HG03159 (cell line): ENCODE measurements around the gene LILRA6.
"Not testable (repeated sequence)": the region's sequence is repeated elsewhere in the genome, so short reads cannot be mapped to it uniquely, and the experiment has no call there.

Source experiments
- ATAC-seq: cut with Tn5 transposase; IDR thresholded peaks from one replicate; pipeline ENCODE4 v1.9.1; 2021; ENCODE audit warnings: mild to moderate bottlenecking, moderate library complexity; ENCODE audit not compliant: unreplicated experiment

The LILRA6 gene

GRCh38 chr19:54208784-54209057 is 33.9 kb downstream of the LILRA6 start:
- no peak for ATAC-seq

DNA sequence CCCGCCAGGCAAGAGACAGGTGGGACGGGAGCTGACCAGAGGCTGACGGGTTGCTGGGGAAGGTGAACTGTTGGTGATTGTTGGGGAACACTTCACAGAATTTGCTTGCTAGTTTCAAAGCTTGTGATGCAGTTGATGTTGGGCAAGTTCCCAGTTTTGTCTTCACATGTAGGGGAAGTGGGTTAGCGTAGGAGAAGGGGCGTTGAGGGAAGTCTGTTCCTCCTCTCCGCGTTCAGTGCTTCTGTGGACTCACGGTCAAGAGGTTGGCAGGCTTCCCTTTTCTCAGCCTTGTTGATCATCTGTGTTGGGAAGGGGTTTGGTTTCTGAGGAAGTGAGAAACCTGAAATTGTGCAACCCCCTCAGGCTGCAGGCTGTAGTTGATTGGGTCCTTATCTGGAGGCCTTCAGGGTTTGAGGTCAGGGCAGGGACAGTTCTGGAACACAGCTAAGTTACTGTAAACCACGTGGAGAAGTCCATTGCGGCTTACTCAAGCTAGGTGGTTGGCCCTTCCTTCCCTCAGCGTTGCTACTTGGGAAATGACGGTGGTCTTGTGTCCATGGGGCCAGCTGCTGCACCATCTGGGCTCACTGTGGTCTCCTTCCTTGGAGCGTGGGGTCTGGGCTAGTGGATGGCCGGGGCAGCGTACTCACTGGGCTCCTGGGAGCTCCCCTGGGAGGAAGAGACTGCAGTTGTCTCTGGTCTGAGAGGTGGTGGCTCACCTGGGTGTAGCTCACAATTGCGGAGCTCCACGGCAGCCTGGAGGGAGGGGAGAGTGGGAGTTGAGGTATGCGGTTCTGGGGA is 34.4 kb downstream of the LILRA6 start:
- no peak for ATAC-seq

- no peak for ATAC-seq
Measured at GRCh38 chr19:54207676-54207982, 35.0 kb downstream of the LILRA6 start.

- not testable (repeated sequence) for ATAC-seq
Measured at GRCh38 chr19:54207193-54207592, 35.4 kb downstream of the LILRA6 start.

DNA sequence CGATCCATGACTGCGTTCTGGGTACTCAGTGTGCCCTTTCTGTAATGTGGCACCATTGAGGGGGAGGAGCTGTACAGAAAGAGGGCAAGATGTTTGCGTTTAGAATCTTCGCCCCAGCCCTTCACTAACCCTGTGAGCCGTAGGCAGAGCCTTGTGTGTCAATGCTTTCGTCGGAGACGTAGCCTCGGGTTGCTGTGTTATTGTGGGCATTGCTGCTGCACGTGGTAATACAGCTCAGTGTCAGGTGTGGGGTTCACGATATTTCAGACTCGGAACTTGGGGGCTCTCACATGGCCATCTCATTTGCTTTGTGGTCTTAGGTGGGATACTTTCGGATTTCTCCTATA is 35.8 kb downstream of the LILRA6 start:
- ATAC-seq, result no peak

DNA sequence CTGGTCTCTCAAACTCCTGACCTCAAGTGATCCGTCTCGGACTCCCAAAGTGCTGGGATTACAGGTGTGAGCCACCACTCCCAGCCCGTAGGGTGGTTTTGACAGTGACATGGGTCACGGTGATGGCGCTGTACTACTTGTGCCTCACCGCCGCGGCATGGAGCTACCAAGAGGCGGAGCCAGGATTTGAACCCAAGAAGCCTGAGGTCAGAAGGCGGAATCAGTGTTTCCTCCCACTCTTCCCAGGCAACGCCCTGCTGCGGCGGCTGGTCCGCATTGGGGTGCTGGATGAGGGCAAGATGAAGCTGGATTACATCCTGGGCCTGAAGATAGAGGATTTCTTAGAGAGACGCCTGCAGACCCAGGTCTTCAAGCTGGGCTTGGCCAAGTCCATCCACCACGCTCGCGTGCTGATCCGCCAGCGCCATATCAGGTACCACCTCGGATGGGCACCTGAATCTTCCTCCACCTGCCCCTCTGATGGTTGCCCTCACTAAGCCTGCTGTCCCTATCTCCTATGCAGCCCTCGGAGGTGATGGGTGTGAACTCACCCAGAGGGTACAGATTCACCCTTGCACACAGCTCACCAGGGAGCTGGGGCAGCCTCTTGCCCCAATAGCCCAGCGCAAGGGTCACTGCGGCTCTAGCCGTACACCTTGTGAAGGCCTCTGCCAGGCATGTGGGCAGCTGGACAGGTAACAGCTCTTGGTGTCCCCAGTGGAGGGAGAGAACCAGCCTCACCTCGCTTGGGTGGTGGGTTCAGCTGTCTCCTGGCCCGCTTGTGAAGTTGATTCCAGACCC is 36.4 kb downstream of the LILRA6 start:
- no peak for ATAC-seq

DNA sequence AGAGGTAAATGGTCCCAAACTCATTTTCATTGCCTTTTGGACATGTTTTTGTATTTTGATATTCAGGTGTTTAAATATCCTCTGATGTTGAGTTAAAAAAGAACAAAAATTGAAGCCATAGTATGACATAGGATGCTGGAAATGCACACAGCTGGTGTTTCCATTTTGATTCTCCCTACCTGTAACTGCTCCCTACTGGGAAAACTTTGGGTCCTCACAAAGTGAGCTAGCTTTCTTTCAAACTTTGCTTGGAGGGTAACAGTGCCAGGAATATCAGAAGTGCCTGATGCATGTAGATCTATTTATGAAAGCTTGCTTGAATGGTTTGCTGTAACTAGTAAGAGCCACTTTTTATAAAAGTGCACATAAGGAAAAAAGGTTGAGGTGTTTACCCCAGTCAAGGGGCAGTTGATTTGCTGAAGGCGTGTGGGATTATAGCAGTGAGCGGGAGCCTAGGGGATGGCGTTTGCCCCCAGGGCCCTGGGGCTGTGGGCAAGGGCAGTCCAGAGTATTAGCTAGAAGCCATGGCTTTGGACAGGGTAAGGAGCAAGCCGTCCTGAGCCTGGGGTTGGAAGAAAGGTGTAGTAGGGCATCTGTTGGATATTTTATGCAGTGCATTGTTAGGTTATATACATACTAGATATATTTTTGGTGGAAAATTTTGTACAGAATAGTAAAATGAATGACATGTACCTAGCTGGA is 37.7 kb downstream of the LILRA6 start:
- ATAC-seq, result no peak

DNA sequence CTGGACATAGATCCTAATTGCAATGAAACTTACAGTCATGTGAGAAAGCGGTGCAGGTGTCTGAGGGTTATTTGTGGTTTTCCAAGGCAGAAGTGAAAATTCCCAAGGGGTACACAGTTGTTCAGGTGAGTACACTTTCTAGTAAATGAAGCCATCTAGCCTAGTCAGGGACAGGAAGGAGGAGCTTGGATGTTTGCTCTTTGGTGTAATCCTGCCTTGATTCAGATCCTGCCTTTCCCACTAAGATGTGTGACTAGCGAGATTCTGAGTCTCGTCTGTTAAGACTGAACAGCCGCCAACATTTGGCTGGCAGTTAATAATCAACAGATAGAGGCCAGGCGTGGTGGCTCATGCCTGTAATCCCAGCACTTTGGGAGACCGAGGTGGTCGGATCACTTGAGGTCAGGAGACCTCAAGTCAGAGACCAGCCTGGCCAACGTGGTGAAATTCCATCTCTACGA is 39.4 kb downstream of the LILRA6 start:
- ATAC-seq, result no peak

DNA sequence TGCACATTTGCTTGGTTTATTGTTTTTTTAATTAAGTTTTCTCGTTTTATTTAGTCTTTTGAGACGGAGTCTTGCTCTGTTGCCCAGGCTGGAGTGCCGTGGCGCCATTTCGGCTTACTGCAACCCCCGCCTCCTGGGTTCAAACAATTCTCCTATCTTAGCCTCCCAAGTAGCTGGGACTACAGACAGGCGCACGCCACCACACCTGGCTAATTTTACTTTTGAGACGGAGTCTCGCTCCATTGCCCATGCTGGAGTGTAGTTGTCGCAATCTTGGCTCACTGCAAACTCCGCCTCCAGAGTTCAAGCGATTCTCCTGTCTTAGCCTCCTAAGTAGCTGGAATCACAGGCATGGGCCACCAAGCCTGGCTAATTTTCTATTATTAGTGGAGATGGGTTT is 40.6 kb downstream of the LILRA6 start:
- ATAC-seq, result no peak

DNA sequence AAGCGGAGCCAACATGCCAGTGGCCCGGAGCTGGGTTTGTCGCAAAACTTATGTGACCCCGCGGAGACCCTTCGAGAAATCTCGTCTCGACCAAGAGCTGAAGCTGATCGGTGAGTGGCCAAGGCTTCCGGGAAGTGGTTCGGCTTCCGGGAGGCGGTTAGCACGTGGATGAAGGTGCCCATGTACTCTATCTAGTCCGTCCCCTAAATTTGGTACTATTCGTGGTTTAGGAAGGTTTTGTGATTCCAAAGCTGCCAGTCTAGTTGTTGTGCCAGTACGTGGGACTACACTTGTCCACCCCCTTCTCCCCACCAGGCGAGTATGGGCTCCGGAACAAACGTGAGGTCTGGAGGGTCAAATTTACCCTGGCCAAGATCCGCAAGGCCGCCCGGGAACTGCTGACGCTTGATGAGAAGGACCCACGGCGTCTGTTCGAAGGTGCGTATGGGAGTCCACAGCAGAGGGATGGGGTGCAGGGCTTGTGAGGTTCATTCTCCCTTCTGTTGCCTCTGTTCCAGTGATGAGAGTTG is 41.4 kb downstream of the LILRA6 start:
- ATAC-seq, result no peak

DNA sequence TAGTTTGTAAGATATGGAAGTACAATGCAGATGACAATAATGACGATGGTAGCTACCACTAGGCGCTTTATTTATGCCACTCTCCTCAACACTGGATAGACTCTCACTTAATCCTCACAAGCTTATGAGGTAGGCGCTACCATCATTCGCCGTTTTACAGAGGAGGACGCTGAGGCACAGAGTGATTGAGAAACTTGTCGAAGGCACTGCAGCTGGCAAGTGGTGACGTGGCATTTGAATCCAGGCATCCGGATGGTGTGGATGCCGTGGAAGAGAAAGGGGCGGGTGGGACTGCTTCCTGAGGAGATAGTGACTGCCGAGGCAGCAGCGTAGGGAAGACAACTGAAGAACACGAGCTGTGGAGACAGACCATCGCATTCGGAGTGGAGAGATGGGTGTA is 43.2 kb downstream of the LILRA6 start:
- no peak for ATAC-seq

- ATAC-seq, result no peak
Measured at GRCh38 chr19:54197121-54197520, 45.5 kb downstream of the LILRA6 start.

- no peak for ATAC-seq
Measured at GRCh38 chr19:54196536-54196935, 46.1 kb downstream of the LILRA6 start.

- not testable (repeated sequence) for ATAC-seq
Measured at GRCh38 chr19:54194463-54194862, 48.1 kb downstream of the LILRA6 start.

DNA sequence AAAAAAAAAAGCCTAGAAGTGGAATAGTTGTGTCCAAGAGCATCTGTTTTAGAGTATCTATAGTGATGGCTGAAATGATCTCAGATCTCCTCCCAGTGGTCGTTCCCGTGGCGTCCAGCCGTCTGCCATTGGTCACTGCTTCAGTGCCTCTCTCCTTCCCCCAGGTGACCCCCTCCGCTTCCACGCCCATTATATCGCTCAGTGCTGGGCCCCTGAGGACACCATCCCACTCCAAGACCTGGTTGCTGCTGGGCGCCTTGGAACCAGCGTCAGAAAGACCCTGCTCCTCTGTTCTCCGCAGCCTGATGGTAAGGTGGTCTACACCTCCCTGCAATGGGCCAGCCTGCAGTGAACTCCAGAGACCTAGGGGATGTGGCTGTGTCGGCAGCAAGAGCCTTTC is 49.6 kb downstream of the LILRA6 start:
- ATAC-seq, result no peak

GRCh38 chr19:54191811-54192453 is 50.7 kb downstream of the LILRA6 start:
- ATAC-seq, result no peak

DNA sequence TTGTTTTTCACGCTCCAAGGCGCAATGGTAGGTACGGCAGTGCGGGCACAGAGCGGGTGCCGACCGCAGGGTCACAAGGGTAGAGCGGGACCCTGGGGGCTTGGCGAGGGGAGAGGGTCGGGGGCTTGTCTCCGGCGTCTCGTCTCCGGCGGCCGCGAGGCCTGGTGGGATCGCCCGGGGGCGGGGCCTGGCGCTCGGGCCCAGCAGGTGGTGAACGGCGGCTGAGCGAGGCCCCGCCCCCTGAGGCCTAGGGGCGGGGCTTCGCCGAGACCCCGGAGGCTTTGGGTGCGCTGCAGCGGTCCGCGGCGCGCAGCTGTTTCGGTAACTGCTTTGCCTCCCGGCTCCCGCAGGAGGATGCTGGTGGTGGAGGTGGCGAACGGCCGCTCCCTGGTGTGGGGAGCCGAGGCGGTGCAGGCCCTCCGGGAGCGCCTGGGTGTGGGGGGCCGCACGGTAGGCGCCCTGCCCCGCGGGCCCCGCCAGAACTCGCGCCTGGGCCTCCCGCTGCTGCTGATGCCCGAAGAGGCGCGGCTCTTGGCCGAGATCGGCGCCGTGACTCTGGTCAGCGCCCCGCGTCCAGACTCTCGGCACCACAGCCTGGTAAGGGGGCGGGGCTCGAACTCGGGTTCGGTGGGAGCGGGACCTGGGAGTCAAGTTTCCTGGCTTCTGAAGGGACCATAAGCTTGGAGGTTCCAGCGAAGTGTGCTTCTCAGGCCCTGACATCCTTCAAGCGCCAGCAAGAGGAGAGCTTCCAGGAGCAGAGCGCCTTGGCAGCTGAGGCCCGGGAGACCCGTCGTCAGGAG is 51.4 kb downstream of the LILRA6 start, which contains the start of gene TSEN34:
Gene TSEN34 (plus strand): TSS at position 298 of the 800 bp plus-strand sequence. CDS start 57 bp downstream, at position 355.
- ATAC-seq, result peak; percentile 27

DNA sequence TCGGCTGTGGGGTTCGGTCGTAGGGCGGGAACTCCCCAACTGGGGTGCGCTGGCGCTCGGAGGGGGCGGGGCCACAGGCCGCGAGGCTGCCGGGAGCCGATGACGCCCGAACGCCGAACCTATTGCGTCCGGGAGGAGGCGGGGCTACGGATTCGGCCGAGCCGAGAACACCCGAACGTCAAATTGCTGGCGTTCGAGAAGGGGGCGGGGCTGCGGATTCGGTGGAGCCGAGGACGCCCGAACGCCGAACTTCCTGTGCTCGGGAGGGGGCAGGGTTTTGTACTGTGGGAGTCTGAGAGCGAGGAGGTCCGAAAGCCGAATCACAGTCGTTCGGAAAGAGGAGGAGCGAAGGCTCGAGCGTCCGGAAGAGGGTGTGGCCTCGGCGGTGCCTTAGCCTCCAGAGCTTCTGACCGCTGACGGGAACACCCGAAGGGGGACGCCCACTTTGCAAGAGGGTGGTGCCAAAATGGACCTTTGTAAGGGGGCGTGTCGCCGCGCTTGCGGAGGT is 52.0 kb downstream of the LILRA6 start:
- peak; percentile 45 for ATAC-seq

DNA sequence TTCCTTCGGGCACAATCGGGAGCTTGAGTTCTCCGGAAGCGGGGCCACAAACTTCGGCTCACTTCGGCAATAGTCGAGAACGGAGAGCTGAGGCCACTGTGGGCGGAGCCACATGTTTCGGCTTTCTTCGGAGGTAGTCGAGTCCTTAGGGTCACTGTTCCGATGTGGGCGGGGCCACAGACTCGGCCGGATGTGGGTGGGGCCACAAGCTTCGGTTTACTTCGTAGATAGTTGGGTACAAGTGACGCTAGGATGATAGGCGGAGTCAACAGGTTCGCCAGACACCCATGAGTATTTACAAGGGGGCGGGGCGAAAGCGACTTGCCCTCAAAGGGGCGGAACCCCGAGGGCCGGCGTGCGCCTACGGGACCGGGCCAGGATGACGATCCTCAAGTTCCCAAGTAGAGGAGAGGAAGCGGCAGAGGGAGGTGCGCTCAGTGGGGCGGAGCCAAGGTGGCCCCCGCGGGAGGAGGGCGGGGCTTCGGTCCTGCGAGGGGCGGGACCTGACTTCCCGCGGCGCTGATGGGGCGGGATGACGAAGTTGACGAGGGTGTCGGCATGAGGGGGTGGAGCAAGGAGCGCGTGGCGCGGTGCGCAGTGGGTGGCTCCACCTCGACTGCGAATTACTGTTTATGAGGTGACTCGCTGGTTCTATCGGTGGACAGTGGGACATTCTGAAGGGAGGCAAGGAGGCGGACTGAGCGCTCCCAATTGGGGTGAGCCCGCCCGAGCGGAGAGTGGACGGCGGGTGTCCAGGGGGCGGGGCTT is 52.7 kb downstream of the LILRA6 start:
- peak; percentile 43 for ATAC-seq
